Caco-2 (cell line): Measurements from ENCODE around the gene TAS2R8. TPM values are rescaled to one million over a fixed set of nuclear protein-coding genes. Genes with fewer than 3 reads are reported as not detected.

Experiments used
- BruUV-seq: library from RNA; stranded (reverse); fragments of 400-500 nt; replicated peaks from 2 replicates; lab custom pipeline; 2021; lab: Mats Ljungman, UMichigan
- CTCF ChIA-PET: fragments of 300-600 bp; sonication (Branson Sonifier 250); formaldehyde crosslinking; loops from one replicate; lab custom pipeline; 2022; ENCODE audit warnings: antibody characterized with exemption; lab: Charles Lee
- POLR2A ChIA-PET: fragments of 300-600 bp; sonication (Branson Sonifier 250); formaldehyde crosslinking; loops from one replicate; lab custom pipeline; 2022; ENCODE audit warnings: antibody characterized with exemption; lab: Charles Lee
- DNase-seq, 2 experiments: peaks; one replicate each; pipeline versions ENCODE4 v3.0.0 to v3.0.0-alpha.2; 2020 to 2022
- H3K27me3 ChIP-seq: replicated peaks from 2 replicates; pipeline ENCODE4 v1.6.0; 2011; ENCODE audit warnings: low read length; ENCODE audit not compliant: control insufficient read depth, insufficient read depth
- H3K36me3 ChIP-seq: 2 replicates; pipeline ENCODE4 v1.5.1; 2011; ENCODE audit warnings: low read length; ENCODE audit not compliant: control insufficient read depth, insufficient read depth
- H3K4me1 ChIP-seq: fragments of 250-450 bp; sonication (Bioruptor Pico); 2 replicates; pipeline ENCODE4 v1.5.1; 2020; ENCODE audit warnings: mild to moderate bottlenecking
- H3K4me3 ChIP-seq: 2 replicates; pipeline ENCODE4 v1.5.1; 2011; ENCODE audit warnings: low read depth, mild to moderate bottlenecking, control low read depth, low read length
- H3K9me3 ChIP-seq: fragments of 250-450 bp; sonication (Bioruptor Pico); 2 replicates; pipeline ENCODE4 v1.5.1; 2020; ENCODE audit warnings: mild to moderate bottlenecking, moderate library complexity
- H3K27ac Mint-ChIP-seq: one replicate; pipeline ENCODE4 v1.8.0; 2022; ENCODE audit warnings: mixed read lengths; ENCODE audit not compliant: unreplicated experiment
- H3K27me3 Mint-ChIP-seq: one replicate; pipeline ENCODE4 v1.8.0; 2022; ENCODE audit warnings: mixed read lengths; ENCODE audit not compliant: insufficient read depth, unreplicated experiment
- H3K36me3 Mint-ChIP-seq: one replicate; pipeline ENCODE4 v1.8.0; 2022; ENCODE audit warnings: mild to moderate bottlenecking, mixed read lengths; ENCODE audit not compliant: insufficient read depth, unreplicated experiment
- H3K4me1 Mint-ChIP-seq: one replicate; pipeline ENCODE4 v1.8.0; 2022; ENCODE audit warnings: low read depth, mixed read lengths; ENCODE audit not compliant: unreplicated experiment
- H3K4me3 Mint-ChIP-seq: one replicate; pipeline ENCODE4 v1.8.0; 2022; ENCODE audit warnings: mild to moderate bottlenecking, moderate library complexity, mixed read lengths; ENCODE audit not compliant: unreplicated experiment
- H3K9me3 Mint-ChIP-seq: one replicate; pipeline ENCODE4 v1.8.0; 2022; ENCODE audit warnings: mixed read lengths; ENCODE audit not compliant: unreplicated experiment
- CTCF ChIP-seq, 2 experiments: fragments of 200-600 bp in 1 of 2; IDR thresholded peaks; 1 replicate in 1 of 2; 2 replicates in 1 of 2; pipeline versions ENCODE4 v1.5.1 to v1.8.0; 2011 to 2022; ENCODE audit warnings: antibody characterized with exemption in 1 of 2, control low read depth in 1 of 2, inconsistent platforms in 1 of 2, low read depth in 1 of 2, low read length in 1 of 2, mild to moderate bottlenecking in 1 of 2, moderate library complexity in 1 of 2; ENCODE audit not compliant: insufficient read depth in 1 of 2, severe bottlenecking in 1 of 2, unreplicated experiment in 1 of 2
- intact Hi-C: fragments of 100-400 bp; cut with micrococcal nuclease; formaldehyde crosslinking; loops from one replicate; pipeline ENCODE4 v1.10.0; 2022; ENCODE audit not compliant: unreplicated experiment
- total RNA-seq: library from RNA; stranded (reverse); gene quantifications from 2 replicates; pipeline ENCODE4 v1.2.3, GENCODE V29; 2022

TAS2R8 gene
- total RNA-seq, 1 experiment from 2014 or later = not detected

- Mint-ChIP-seq H3K27ac (no peak overlapping the region), H3K4me3 (no peak overlapping the region), H3K4me1 (peaks cover 6% of the 10 kb centered on the region), H3K27me3 (peaks cover 11% of the 10 kb centered on the region), H3K9me3 (peaks cover 13% of the 10 kb centered on the region), H3K36me3 (no peaks in the 10 kb centered on the region)
- no TSS peak for BruUV-seq
- Histone ChIP-seq H3K9me3 (peaks cover 18% of the 10 kb centered on the region), H3K36me3 (no peaks in the 10 kb centered on the region), H3K27me3 (no peaks in the 10 kb centered on the region), H3K4me3 (no peak overlapping the region), H3K4me1 (no peaks in the 10 kb centered on the region)
- POLR2A ChIA-PET = no interaction called here
- CTCF ChIA-PET = no interaction called here
- intact Hi-C loops = no loop called here
- TF ChIP-seq CTCF (IDR thresholded peaks at IDR 0.05; ENCODE audit: insufficient read depth in 1 of 2, low read depth in 1 of 2, low read length in 1 of 2, severe bottlenecking in 1 of 2, unreplicated experiment in 1 of 2) = no peak
- DNase-seq = no peak
Observed at GRCh38 chr12:10756194-10756593, 50.9 kb downstream of the TAS2R8 start.

Other genes with a start within 250 kb of the TAS2R8 start
- gene MAGOHB, start 193.7 kb downstream of the TAS2R8 start, total RNA-seq = 134 and 137 TPM in 2 replicates
- gene STYK1, start 133.2 kb downstream of the TAS2R8 start, total RNA-seq = 4.5 and 4.9 TPM in 2 replicates
- gene YBX3, start 84.0 kb downstream of the TAS2R8 start, total RNA-seq = 315 and 326 TPM in 2 replicates
- gene TAS2R7, start 4.7 kb downstream of the TAS2R8 start, total RNA-seq = not detected in 2 replicates
- not detected in 2 replicates for gene TAS2R9, start 2.9 kb upstream of the TAS2R8 start, total RNA-seq
- 0.29 and 0.30 TPM in 2 replicates for gene TAS2R10, start 19.1 kb upstream of the TAS2R8 start, total RNA-seq
- 6.8 and 8.4 TPM in 2 replicates for gene PRR4, start 42.2 kb upstream of the TAS2R8 start, total RNA-seq
- 21.2 and 24.4 TPM in 2 replicates for gene PRH1, start 77.0 kb upstream of the TAS2R8 start, total RNA-seq
- gene TAS2R13, start 102.3 kb upstream of the TAS2R8 start, total RNA-seq = 1.6 and 2.0 TPM in 2 replicates
- 0.93 TPM in 1 of 2 replicates, not detected in the other for gene PRH2, start 122.0 kb upstream of the TAS2R8 start, total RNA-seq
- 2.7 and 3.1 TPM in 2 replicates for gene TAS2R14, start 132.0 kb upstream of the TAS2R8 start, total RNA-seq
- 2.0 and 2.2 TPM in 2 replicates for gene TAS2R50, start 179.6 kb upstream of the TAS2R8 start, total RNA-seq
- gene TAS2R20, start 191.0 kb upstream of the TAS2R8 start, total RNA-seq = 2.2 and 3.8 TPM in 2 replicates
- 4.8 and 5.7 TPM in 2 replicates for gene TAS2R19, start 215.3 kb upstream of the TAS2R8 start, total RNA-seq
- 4.3 and 5.7 TPM in 2 replicates for gene TAS2R31, start 224.1 kb upstream of the TAS2R8 start, total RNA-seq